GM04504 (cell line): ENCODE data around the gene FAM25G.

Experiments
- DNase-seq: peaks from one replicate; pipeline ENCODE4 v3.0.0-alpha.2; 2012; ENCODE audit warnings: low read depth

Gene FAM25G

GRCh38 chr10:47449102-47449978 is 42.2 kb downstream of the FAM25G start:
- DNase-seq = no peak

GRCh38 chr10:47447705-47448104 is 43.8 kb downstream of the FAM25G start:
- DNase-seq = no peak

GRCh38 chr10:47447209-47447608 is 44.3 kb downstream of the FAM25G start:
- no peak for DNase-seq

GRCh38 chr10:47445720-47446119 is 45.8 kb downstream of the FAM25G start:
- DNase-seq = no peak

GRCh38 chr10:47444047-47444446 is 47.5 kb downstream of the FAM25G start:
- no peak for DNase-seq

DNA sequence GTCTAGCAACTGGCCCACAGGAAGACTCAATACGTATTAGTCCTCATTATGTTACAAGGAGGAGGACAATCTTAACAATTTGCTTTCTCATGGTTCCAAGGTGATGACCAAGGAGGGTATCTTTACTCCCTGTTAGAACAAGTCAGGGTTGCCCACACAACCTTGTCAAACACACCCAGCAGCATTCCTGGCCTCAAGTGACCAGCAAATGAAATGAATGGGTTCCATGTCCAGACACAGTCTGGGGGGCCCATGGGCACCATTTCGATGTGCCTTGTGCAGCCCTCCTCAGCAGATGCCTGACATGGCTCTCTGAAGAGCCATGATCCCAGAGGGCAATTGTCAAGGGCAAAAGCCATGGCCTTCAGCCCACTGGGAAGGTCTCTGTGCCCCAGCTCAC is 48.4 kb downstream of the FAM25G start:
- DNase-seq = no peak

DNA sequence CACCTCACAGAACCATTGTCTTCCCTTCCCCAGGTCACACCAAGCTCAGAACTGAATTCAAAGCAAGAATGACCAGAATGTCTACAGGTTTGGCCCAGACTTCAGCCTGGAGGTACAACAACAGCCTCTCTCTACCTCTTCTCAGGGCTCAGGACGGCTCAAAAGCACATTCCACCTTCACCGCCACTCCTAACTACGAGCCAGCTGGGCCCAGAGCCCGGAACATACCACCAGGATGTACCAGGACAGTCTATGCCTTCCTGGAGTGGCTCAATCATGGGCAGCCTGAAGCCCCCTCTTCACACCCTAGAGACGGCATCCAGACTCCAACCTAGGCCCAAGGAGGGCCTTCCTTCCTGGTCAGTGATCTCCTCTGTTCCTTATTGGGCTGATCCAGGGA is 49.1 kb downstream of the FAM25G start:
- DNase-seq = no peak

DNA sequence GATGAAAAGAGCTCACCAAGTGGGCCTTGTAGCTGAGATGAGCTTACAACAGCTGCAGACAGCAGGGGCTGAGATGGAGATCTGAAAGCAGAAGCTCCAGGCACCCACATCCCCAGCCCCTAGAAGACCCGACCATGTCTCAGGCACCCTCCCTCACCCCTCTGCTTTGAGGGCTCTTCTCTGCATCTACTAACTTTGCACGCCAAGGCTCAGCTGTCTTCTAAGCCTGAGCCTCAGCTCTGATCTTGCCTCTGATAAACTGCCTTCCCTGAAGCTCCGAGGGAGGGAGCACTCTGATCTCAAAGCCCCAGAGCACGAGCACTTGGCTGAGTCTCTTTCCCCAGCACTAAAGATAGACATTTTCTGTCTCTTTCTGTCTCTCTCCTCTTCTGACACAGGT is 49.6 kb downstream of the FAM25G start:
- DNase-seq = no peak

DNA sequence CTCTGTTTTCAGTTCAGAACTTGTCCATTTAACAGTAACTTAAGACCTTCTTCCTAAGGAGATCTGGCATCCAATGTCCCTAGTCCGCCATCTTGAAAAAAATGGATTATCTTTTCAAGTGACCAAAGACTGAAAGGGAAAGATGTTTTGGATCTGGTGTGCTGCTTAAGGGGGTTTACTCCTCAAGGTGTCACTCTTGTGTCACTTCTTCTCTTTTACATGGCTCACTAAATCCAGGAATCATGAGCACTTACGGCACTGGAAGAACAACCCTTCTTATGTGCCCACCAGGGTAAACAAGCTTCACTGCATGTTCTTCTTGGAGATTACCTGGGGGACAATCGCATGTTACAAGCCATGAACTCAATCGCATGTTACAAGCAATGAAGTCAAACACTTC is 51.3 kb downstream of the FAM25G start:
- no peak for DNase-seq

GRCh38 chr10:47438857-47439474 is 52.5 kb downstream of the FAM25G start:
- DNase-seq = peak; percentile 24
